ENCODE results near the gene MAGEB4. TPM values are rescaled to one million over a fixed set of nuclear protein-coding genes. Genes with fewer than 3 reads are reported as not detected.

MAGEB4 gene
- total RNA-seq, 1 experiment from 2014 or later, result not detected

DNA sequence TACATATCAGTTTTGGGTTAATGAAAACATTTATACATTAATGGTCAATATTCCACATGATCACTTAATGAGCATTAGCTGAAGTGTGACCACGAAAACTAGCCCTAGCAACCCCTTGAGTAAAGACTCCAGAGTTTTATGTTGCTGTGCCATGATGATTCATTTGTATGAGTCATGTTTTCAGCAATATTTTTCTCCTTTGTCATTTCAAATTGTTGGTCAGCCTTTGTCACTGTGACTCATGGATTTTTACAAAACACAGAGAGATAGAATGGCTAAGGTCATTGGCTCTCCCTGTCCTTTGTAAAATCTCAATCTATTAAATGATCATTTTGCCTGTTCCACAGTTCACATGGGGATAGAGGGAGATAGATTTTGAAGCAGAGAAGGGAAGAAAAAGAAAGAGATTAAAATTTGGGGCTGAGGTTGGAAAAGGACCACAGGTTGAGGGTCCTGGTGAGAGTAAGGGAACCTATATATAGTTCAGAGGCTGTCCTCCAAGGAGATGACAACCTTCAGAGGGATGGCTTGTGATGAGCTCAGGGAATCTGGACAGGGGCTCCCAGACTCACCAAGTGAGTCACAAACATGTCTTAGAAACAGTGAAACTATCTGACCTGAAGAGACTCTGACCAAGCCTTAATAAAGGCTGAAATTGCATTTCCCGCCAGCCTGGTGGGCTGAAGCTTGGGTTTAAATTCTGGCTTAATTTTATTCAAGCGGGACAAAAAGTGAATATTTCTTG, 41.8 kb downstream of the MAGEB4 start:
- DNase-seq (ENCODE audit: low spot score), result peak; percentile 89

Other genes starting within 250 kb of the MAGEB4 start
- gene MAGEB2, start 26.4 kb upstream of the MAGEB4 start, total RNA-seq (2014; rRNA removed; shearing (Covaris generic)), result 0.46 and 1.5 TPM in 2 replicates
- gene MAGEB3, start 11.3 kb upstream of the MAGEB4 start, total RNA-seq (2014; rRNA removed; shearing (Covaris generic)), result not detected in 2 replicates
- not detected in 2 replicates for gene MAGEB1, start 5.1 kb downstream of the MAGEB4 start, total RNA-seq (2014; rRNA removed; shearing (Covaris generic))
- not detected in 2 replicates for gene NR0B1, start 67.4 kb downstream of the MAGEB4 start, total RNA-seq (2014; rRNA removed; shearing (Covaris generic))

Measured in H4 (cell line).